ENCODE results near the gene DGAT2. TPM values are rescaled to one million over a fixed set of nuclear protein-coding genes. Genes with fewer than 3 reads are reported as not detected.

The DGAT2 gene
- total RNA-seq, 1 donor from 2014 or later, result 0.93 TPM

DNA sequence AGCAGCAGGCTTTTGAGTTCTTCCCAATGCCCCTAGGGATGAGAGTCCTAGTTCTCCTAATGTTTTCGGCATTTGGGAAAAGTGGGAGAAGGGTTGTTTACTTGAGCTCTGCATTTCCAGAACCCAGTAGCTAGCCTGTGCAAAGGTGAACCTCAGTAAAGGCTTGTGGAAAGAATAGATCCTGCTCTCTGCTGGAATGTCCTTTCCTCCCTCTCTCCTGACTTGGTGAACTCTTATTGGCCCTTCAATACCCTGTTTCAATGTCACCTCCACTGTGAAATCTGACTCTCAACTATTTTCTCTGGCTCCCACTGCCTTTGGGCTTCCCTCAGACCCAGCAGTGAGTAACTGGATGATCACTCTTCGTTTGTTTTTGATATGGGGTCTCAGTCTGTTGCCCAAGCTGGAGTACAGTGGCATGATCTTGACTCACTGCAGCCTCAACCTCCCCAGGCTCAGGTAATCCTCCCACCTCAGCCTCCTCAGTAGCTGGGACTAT, 44.0 kb downstream of the DGAT2 start:
- TF ChIP-seq, protein P1, sequence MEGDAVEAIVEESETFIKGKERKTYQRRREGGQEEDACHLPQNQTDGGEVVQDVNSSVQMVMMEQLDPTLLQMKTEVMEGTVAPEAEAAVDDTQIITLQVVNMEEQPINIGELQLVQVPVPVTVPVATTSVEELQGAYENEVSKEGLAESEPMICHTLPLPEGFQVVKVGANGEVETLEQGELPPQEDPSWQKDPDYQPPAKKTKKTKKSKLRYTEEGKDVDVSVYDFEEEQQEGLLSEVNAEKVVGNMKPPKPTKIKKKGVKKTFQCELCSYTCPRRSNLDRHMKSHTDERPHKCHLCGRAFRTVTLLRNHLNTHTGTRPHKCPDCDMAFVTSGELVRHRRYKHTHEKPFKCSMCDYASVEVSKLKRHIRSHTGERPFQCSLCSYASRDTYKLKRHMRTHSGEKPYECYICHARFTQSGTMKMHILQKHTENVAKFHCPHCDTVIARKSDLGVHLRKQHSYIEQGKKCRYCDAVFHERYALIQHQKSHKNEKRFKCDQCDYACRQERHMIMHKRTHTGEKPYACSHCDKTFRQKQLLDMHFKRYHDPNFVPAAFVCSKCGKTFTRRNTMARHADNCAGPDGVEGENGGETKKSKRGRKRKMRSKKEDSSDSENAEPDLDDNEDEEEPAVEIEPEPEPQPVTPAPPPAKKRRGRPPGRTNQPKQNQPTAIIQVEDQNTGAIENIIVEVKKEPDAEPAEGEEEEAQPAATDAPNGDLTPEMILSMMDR (conservative IDR thresholded peaks at IDR 0.05), result no peak
- H3K27ac Mint-ChIP-seq (ENCODE audit: unreplicated experiment), result no peak overlapping the region
- H3K9me3 Mint-ChIP-seq, result no peaks in the 10 kb centered on the region

DNA sequence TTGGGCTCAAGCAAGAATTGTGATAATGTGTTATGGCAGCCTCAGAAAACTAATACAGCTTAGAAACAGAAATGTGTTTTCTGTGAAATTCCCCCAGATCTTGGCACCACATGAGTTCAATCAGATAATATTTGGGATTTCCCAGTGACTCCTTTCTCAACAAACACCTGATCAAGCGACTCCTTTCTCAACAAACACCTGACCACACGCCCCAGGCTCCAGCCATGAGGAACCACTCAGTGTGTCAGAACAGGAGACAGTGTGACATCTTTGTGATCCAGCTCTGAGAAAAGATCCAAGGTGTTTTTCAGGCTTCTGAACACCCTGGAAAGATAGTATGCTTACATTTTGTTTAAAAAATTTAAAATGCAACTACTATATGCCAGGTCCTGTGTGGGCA, 44.5 kb downstream of the DGAT2 start:
- H3K4me1 Mint-ChIP-seq, result peaks cover 19% of the 10 kb centered on the region
- no peaks in the 10 kb centered on the region for H3K27me3 Mint-ChIP-seq (ENCODE audit: low read depth)
- TF ChIP-seq, protein P1 (conservative IDR thresholded peaks at IDR 0.05), result no peak
- no peaks in the 10 kb centered on the region for H3K36me3 Mint-ChIP-seq (ENCODE audit: low read depth)
- no peak for DNase-seq (ENCODE audit: low read depth, low spot score)
- H3K9me3 Mint-ChIP-seq, result no peaks in the 10 kb centered on the region
- H3K27ac Mint-ChIP-seq (ENCODE audit: unreplicated experiment), result no peak overlapping the region
- peak overlapping the region; percentile 98 for H3K4me3 Mint-ChIP-seq

More for the DNA sequence above, 44.0 kb downstream of the DGAT2 start:
- no peak for DNase-seq (ENCODE audit: low read depth, low spot score)
- Mint-ChIP-seq H3K4me1 (peaks cover 19% of the 10 kb centered on the region), H3K36me3 (ENCODE audit: low read depth) (no peaks in the 10 kb centered on the region), H3K4me3 (no peak overlapping the region), H3K27me3 (ENCODE audit: low read depth) (no peaks in the 10 kb centered on the region)

DNA sequence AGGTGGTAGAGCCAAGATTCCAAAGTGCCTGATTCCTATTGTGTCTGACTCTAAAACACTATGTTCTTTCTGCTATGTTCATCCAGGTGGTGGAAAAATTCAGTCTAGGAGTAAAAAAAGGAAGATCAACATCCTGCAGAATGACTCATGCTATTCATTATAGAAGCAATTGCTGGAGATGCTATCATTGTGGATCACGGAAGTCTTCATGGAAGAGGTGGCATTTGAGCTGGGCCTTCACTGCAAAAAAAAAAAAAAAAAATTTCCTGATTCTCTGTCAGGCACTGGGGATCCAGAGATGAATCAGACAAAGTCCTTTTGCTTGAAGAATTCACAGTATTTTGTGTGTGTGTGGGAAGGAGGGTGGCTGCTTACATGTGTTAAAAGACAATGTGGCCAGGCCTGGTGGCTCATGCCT, 45.1 kb downstream of the DGAT2 start:
- no peaks in the 10 kb centered on the region for H3K9me3 Mint-ChIP-seq
- no peak overlapping the region for H3K27ac Mint-ChIP-seq (ENCODE audit: unreplicated experiment)
- H3K27me3 Mint-ChIP-seq (ENCODE audit: low read depth), result no peaks in the 10 kb centered on the region
- H3K4me1 Mint-ChIP-seq, result peaks cover 19% of the 10 kb centered on the region
- no peaks in the 10 kb centered on the region for H3K36me3 Mint-ChIP-seq (ENCODE audit: low read depth)
- TF ChIP-seq, protein P1 (conservative IDR thresholded peaks at IDR 0.05), result no peak
- no peak for DNase-seq (ENCODE audit: low read depth, low spot score)
- H3K4me3 Mint-ChIP-seq, result peak overlapping the region; percentile 98

DNA sequence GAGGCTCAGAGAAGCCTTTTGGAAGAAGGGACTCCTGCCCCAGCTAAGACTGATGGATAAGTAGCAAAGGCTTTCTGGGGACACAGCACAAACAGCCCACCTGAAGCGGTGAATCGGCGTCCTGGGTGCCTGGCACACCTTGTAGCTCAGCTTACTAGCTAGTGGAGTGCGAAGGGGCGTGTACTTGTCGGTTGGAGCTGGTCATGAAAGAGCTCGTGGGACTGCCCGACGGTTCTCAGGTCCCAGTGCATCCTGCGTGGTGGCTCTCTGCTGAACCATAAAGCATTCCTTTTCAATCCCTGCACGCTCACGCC, 45.7 kb downstream of the DGAT2 start:
- peak overlapping the region; percentile 98 for H3K4me3 Mint-ChIP-seq

DNA sequence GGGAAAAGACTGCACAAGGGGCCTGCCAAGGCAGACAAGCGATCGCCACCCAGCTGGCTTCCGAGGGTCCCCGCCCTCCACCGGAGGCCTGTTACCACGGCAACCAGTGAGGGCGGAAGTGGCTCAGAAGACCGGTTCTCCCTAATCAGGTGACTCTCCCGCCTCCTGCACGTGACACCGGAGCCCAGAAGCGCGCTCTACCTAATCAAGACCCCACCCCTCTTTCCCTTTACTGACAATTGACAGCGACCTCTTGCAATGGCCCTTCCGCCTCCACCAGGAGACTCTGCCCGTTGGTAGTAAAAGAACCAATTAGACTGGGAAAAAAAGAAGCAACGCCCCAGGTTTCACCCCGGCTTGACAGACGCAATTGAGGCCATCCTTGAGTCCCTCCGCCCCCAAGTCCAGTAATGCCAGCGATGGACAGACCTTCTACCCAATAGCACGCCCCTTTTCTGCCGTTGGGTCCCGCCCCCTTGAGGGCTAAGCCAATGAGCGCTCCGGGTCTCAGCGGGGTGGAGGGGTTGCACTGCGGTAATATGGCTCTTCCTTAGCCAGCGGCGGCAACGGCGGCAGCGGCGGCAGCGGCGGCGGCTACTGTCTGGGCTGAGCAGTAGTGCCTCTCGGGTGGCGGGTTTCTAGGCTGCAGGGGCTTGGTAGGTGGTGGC, 46.2 kb downstream of the DGAT2 start, which contains the start of gene UVRAG:
Gene UVRAG, plus strand, starts transcription at position 534 of the 668 bp plus-strand sequence. CDS start 198 bp downstream, outside the sequence.
- peak; percentile 100 for DNase-seq (ENCODE audit: low read depth, low spot score)
- Mint-ChIP-seq H3K4me3 (peak within 1 kb of the TSS; percentile 98), H3K36me3 (ENCODE audit: low read depth) (no peaks in the 10 kb centered on the region), H3K9me3 (no peaks in the 10 kb centered on the region), H3K27ac (ENCODE audit: unreplicated experiment) (peak within 1 kb of the TSS; percentile 54), H3K4me1 (peaks cover 19% of the 10 kb centered on the region), H3K27me3 (ENCODE audit: low read depth) (no peaks in the 10 kb centered on the region)
- TF ChIP-seq, protein P1 (conservative IDR thresholded peaks at IDR 0.05), result no peak

More for the DNA sequence above, 45.7 kb downstream of the DGAT2 start:
- TF ChIP-seq, protein P1 (conservative IDR thresholded peaks at IDR 0.05), result no peak
- peak overlapping the region; percentile 54 for H3K27ac Mint-ChIP-seq (ENCODE audit: unreplicated experiment)
- H3K4me1 Mint-ChIP-seq, result peaks cover 19% of the 10 kb centered on the region
- H3K9me3 Mint-ChIP-seq, result no peaks in the 10 kb centered on the region
- DNase-seq (ENCODE audit: low read depth, low spot score), result no peak
- no peaks in the 10 kb centered on the region for H3K27me3 Mint-ChIP-seq (ENCODE audit: low read depth)
- no peaks in the 10 kb centered on the region for H3K36me3 Mint-ChIP-seq (ENCODE audit: low read depth)

Data from neural crest cell (in vitro differentiated cells).